Adrenal gland (tissue), 5 donors: ENCODE measurements around the gene SLC51B.

Experiments used
- CTCF ChIP-seq, 6 experiments: fragments of 450-650 bp in 4 of 6; fragments of 200-600 bp in 2 of 6; sonication (generic) in 1 of 6; IDR thresholded peaks; 1 replicate in 5 of 6; 2 replicates in 1 of 6; pipeline versions ENCODE4 v1.5.1 to v1.8.0; 2016 to 2021; ENCODE audit warnings: antibody characterized with exemption in 6 of 6, mild to moderate bottlenecking in 2 of 6, moderate library complexity in 1 of 6
- POLR2A ChIP-seq, 2 donors: fragments of 450-650 bp; IDR thresholded peaks; one replicate each; pipeline ENCODE4 v1.6.1; 2017; ENCODE audit warnings: antibody characterized with exemption in 2 of 2, mild to moderate bottlenecking in 2 of 2, moderate library complexity in 1 of 2
- donor health status: DM: no; HTN: no; CAD: no.

GRCh38 chr15:65059369-65059750 is 14.2 kb downstream of the SLC51B start:
- no peak for TF ChIP-seq CTCF (IDR thresholded peaks at IDR 0.05)
- no peak for TF ChIP-seq POLR2A (IDR thresholded peaks at IDR 0.05)
